OCI-LY7 (cell line): ENCODE data around the gene GTF3C2. TPM values are rescaled to one million over a fixed set of nuclear protein-coding genes. Genes with fewer than 3 reads are reported as not detected.

Experiments used
- BruUV-seq: library from RNA; stranded (reverse); fragments of 400-500 nt; replicated peaks from 2 replicates; lab custom pipeline; 2021; lab: Mats Ljungman, UMichigan
- CTCF ChIA-PET: fragments of 300-600 bp; sonication (Branson Sonifier 250); formaldehyde crosslinking; loops from one replicate; lab custom pipeline; 2022; ENCODE audit warnings: antibody characterized with exemption; ENCODE audit not compliant: unreplicated experiment; lab: Charles Lee
- POLR2A ChIA-PET: fragments of 300-600 bp; sonication (Branson Sonifier 250); formaldehyde crosslinking; loops from one replicate; lab custom pipeline; 2022; ENCODE audit warnings: antibody characterized with exemption; lab: Charles Lee
- DNase-seq: peaks from one replicate; pipeline ENCODE4 v3.0.0-alpha.2; 2015; ENCODE audit warnings: low spot score
- H2AFZ ChIP-seq: fragments of 200-600 bp; sonication (generic), shearing (Covaris generic); 2 replicates; pipeline ENCODE4 v1.6.1; 2014; ENCODE audit warnings: mild to moderate bottlenecking, antibody characterized with exemption, low read length, moderate library complexity
- H3K27ac ChIP-seq: fragments of 200-600 bp; sonication (generic); 2 replicates; pipeline ENCODE4 v1.5.1; 2014; ENCODE audit warnings: mixed run types, low read depth, mild to moderate bottlenecking, moderate library complexity, low read length, inconsistent platforms; ENCODE audit not compliant: poor library complexity, severe bottlenecking
- H3K36me3 ChIP-seq: fragments of 200-600 bp; sonication (generic); 2 replicates; pipeline ENCODE4 v1.6.1; 2014; ENCODE audit warnings: mild to moderate bottlenecking, antibody characterized with exemption, low read length, moderate library complexity, mixed read lengths; ENCODE audit not compliant: insufficient read depth
- H3K4me1 ChIP-seq: fragments of 200-600 bp; sonication (generic); 2 replicates; pipeline ENCODE4 v1.5.1; 2014; ENCODE audit warnings: mild to moderate bottlenecking, low read length; ENCODE audit not compliant: insufficient read depth, poor library complexity, severe bottlenecking
- H3K4me2 ChIP-seq: fragments of 200-600 bp; sonication (generic); 2 replicates; pipeline ENCODE4 v1.6.1; 2014; ENCODE audit warnings: mild to moderate bottlenecking, low read length
- H3K4me3 ChIP-seq: fragments of 200-600 bp; sonication (generic); 2 replicates; pipeline ENCODE4 v1.5.1; 2014; ENCODE audit warnings: mild to moderate bottlenecking, low read depth, low read length; ENCODE audit not compliant: poor library complexity, severe bottlenecking
- H3K79me2 ChIP-seq: fragments of 200-600 bp; sonication (generic); 2 replicates; pipeline ENCODE4 v1.6.1; 2016; ENCODE audit warnings: low read depth, mild to moderate bottlenecking, low read length, moderate library complexity, mixed read lengths; ENCODE audit not compliant: insufficient read depth
- H3K9me2 ChIP-seq: fragments of 200-600 bp; sonication (generic); 2 replicates; pipeline ENCODE4 v1.6.1; 2016; ENCODE audit warnings: mild to moderate bottlenecking, low read length, mixed read lengths; ENCODE audit not compliant: insufficient read depth
- H3K9me3 ChIP-seq: fragments of 200-600 bp; sonication (generic); 2 replicates; pipeline ENCODE4 v1.6.1; 2014; ENCODE audit warnings: mild to moderate bottlenecking, mixed run types, low read length, mixed read lengths
- H4K20me1 ChIP-seq: fragments of 200-600 bp; sonication (generic); 2 replicates; pipeline ENCODE4 v1.6.1; 2014; ENCODE audit warnings: mild to moderate bottlenecking, antibody characterized with exemption, low read length, moderate library complexity, mixed read lengths; ENCODE audit not compliant: insufficient read depth
- CTCF ChIP-seq: fragments of 200-600 bp; sonication (generic); conservative IDR thresholded peaks from 2 replicates; pipeline ENCODE4 v1.5.1; 2014; ENCODE audit warnings: mild to moderate bottlenecking, antibody characterized with exemption, low read length, moderate library complexity, mixed read lengths
- EZH2phosphoT487 ChIP-seq: fragments of 200-600 bp; sonication (generic); IDR thresholded peaks from 2 replicates; pipeline ENCODE4 v1.6.1; 2018; ENCODE audit warnings: low read depth, borderline replicate concordance, mild to moderate bottlenecking, mixed run types, antibody characterized with exemption, low read length, moderate library complexity, mixed read lengths
- intact Hi-C: fragments of 100-400 bp; cut with micrococcal nuclease; formaldehyde crosslinking; loops from one replicate; pipeline ENCODE4 v1.10.0; 2022; ENCODE audit not compliant: unreplicated experiment
- total RNA-seq, 2 experiments: library from RNA; depleted of rRNA in 1 of 2; stranded (reverse); fragments of >200 nt in 1 of 2; shearing (Covaris generic) in 1 of 2; gene quantifications; 2 replicates each; pipeline ENCODE4 v1.2.3, GENCODE V29; 2014 to 2022

Gene GTF3C2
- total RNA-seq, 2 experiments from 2014 or later, result 54.2 to 70.3 TPM

- no TSS peak for BruUV-seq
- Histone ChIP-seq H2AFZ (peak overlapping the region; percentile 30; the same call in 1 of the 2 replicates), H3K36me3 (peaks cover 93% of the 10 kb centered on the region), H3K9me3 (no peaks in the 10 kb centered on the region), H3K9me2 (no peaks in the 10 kb centered on the region), H3K4me3 (peak overlapping the region; percentile 86), H3K4me1 (peaks cover 19% of the 10 kb centered on the region), H3K4me2 (peak overlapping the region; percentile 98), H3K27ac (peak overlapping the region; percentile 72), H3K79me2 (peaks cover 11% of the 10 kb centered on the region; the same call in 1 of the 2 replicates), H4K20me1 (no peaks in the 10 kb centered on the region)
- DNase-seq, result peak; percentile 40
- ChIA-PET CTCF (interaction anchor here (0.9 kb wide), 1 partner anchor 11 kb away, joined by 4 read pairs; no protein-coding TSS in a partner anchor), POLR2A (interaction anchor here (0.7 to 2.3 kb wide), 6 partner anchors 9 to 217 kb away, joined by 3 to 18 read pairs (median 3); partner anchors contain the start of genes MPV17 and SNX17)
- TF ChIP-seq EZH2phosphoT487, result no peak
- TF ChIP-seq CTCF, result no peak
- intact Hi-C loops, result no loop called here
These were observed 23.5 kb upstream of the GTF3C2 start for GRCh38 chr2:27379836-27380625.

- DNase-seq, result no peak
- intact Hi-C loops, result no loop called here
- BruUV-seq, result TSS peak; percentile 46
- TF ChIP-seq EZH2phosphoT487 (no peak), CTCF (no peak)
- H3K27ac ChIP-seq, result peak overlapping the region; percentile 72
- POLR2A ChIA-PET, result interaction anchor here (0.7 to 2.3 kb wide), 6 partner anchors 8 to 216 kb away, joined by 3 to 18 read pairs (median 3); partner anchors contain the start of genes MPV17 and SNX17
- H3K79me2 ChIP-seq, result peaks cover 11% of the 10 kb centered on the region; the same call in 1 of the 2 replicates
- CTCF ChIA-PET, result interaction anchor here (0.9 kb wide), 1 partner anchor 10 kb away, joined by 4 read pairs; no protein-coding TSS in a partner anchor
- H3K4me1 ChIP-seq, result peaks cover 19% of the 10 kb centered on the region
- H3K9me2 ChIP-seq, result no peaks in the 10 kb centered on the region
- no peak overlapping the region for H2AFZ ChIP-seq
- H4K20me1 ChIP-seq, result no peaks in the 10 kb centered on the region
- peak overlapping the region; percentile 98 for H3K4me2 ChIP-seq
- no peaks in the 10 kb centered on the region for H3K9me3 ChIP-seq
- peaks cover 93% of the 10 kb centered on the region for H3K36me3 ChIP-seq
- H3K4me3 ChIP-seq, result peak overlapping the region; percentile 86
These were observed 22.8 kb upstream of the GTF3C2 start for GRCh38 chr2:27379383-27379835.
